Neutrophil (primary cell): Measurements from ENCODE around the gene ATAD3B.
"Not testable (repeated sequence)": the region's sequence is repeated elsewhere in the genome, so short reads cannot be mapped to it uniquely, and the experiment has no call there.

Experiments used
- H3K27ac ChIP-seq: fragments of 200-600 bp; sonication (generic); 2 replicates; pipeline ENCODE4 v1.5.1; 2016; ENCODE audit warnings: mild to moderate bottlenecking, moderate library complexity
- H3K27me3 ChIP-seq: fragments of 200-600 bp; sonication (generic); 2 replicates; pipeline ENCODE4 v1.6.0; 2016; ENCODE audit warnings: mild to moderate bottlenecking
- H3K36me3 ChIP-seq: fragments of 200-600 bp; sonication (generic); 2 replicates; pipeline ENCODE4 v1.5.1; 2017
- H3K4me1 ChIP-seq, 2 experiments: fragments of 200-600 bp in 1 of 2; sonication (generic) in 1 of 2; 1 replicate in 1 of 2; 2 replicates in 1 of 2; pipeline versions ENCODE4 v1.5.1 to v1.6.1; 2013 to 2016; ENCODE audit warnings: low read depth in 1 of 2, low read length in 1 of 2, mild to moderate bottlenecking in 1 of 2, moderate library complexity in 1 of 2; ENCODE audit not compliant: control insufficient read depth in 1 of 2, insufficient read depth in 1 of 2
- H3K4me3 ChIP-seq, 2 experiments: fragments of 200-600 bp in 1 of 2; sonication (generic) in 1 of 2; 1 replicate in 1 of 2; 2 replicates in 1 of 2; pipeline ENCODE4 v1.5.1; 2013 to 2016; ENCODE audit warnings: low read depth in 1 of 2, low read length in 1 of 2, mild to moderate bottlenecking in 1 of 2, moderate library complexity in 1 of 2
- H3K9me3 ChIP-seq: fragments of 200-600 bp; sonication (generic); 2 replicates; pipeline ENCODE4 v1.5.1; 2016
- CTCF ChIP-seq: fragments of 200-600 bp; sonication (generic); IDR thresholded peaks from 2 replicates; pipeline ENCODE4 v1.5.1; 2016; ENCODE audit warnings: antibody characterized with exemption

Gene ATAD3B

GRCh38 chr1:1441002-1441888, 30.3 kb upstream of the ATAD3B start:
- Histone ChIP-seq H3K27ac (no peak overlapping the region), H3K27me3 (peaks cover 32% of the 10 kb centered on the region), H3K9me3 (no peaks in the 10 kb centered on the region), H3K36me3 (no peaks in the 10 kb centered on the region), H3K4me1 (peaks cover 2% of the 10 kb centered on the region in 2 experiments), H3K4me3 (no peak overlapping the region)
- peak; percentile 66 for TF ChIP-seq CTCF

- TF ChIP-seq CTCF: no peak
- Histone ChIP-seq H3K4me1 (no peaks in the 10 kb centered on the region), H3K36me3 (no peaks in the 10 kb centered on the region), H3K27ac (no peak overlapping the region), H3K4me3 (no peak overlapping the region), H3K9me3 (no peaks in the 10 kb centered on the region), H3K27me3 (peaks cover 22% of the 10 kb centered on the region)
Observed at GRCh38 chr1:1442069-1442770, 29.3 kb upstream of the ATAD3B start.

GRCh38 chr1:1446631-1447030, 24.9 kb upstream of the ATAD3B start:
- H3K9me3 ChIP-seq, H3K4me3 ChIP-seq, H3K27me3 ChIP-seq, H3K27ac ChIP-seq, H3K36me3 ChIP-seq, H3K4me1 ChIP-seq: not testable (repeated sequence)

GRCh38 chr1:1449099-1449739, 22.3 kb upstream of the ATAD3B start, which contains the start of gene ATAD3C:
ATAD3C (plus strand) TSS chr1:1449689; CDS start chr1:1450684, 995 bp downstream.
- H3K9me3 ChIP-seq: no peaks in the 10 kb centered on the region
- H3K36me3 ChIP-seq: no peaks in the 10 kb centered on the region
- no peak for TF ChIP-seq CTCF
- no peaks in the 10 kb centered on the region for H3K4me1 ChIP-seq
- H3K27ac ChIP-seq: no peak within 1 kb of the TSS
- no peaks in the 10 kb centered on the region for H3K27me3 ChIP-seq
- no peak within 1 kb of the TSS for H3K4me3 ChIP-seq

- not testable (repeated sequence) for H3K27ac ChIP-seq, H3K27me3 ChIP-seq, H3K9me3 ChIP-seq, H3K36me3 ChIP-seq, H3K4me1 ChIP-seq, H3K4me3 ChIP-seq
Observed at GRCh38 chr1:1450616-1451015, 20.9 kb upstream of the ATAD3B start.

- Histone ChIP-seq H3K27me3 (no peaks in the 10 kb centered on the region), H3K36me3 (no peaks in the 10 kb centered on the region), H3K9me3 (no peaks in the 10 kb centered on the region), H3K4me3 (no peak overlapping the region), H3K4me1 (no peaks in the 10 kb centered on the region), H3K27ac (no peak overlapping the region)
- TF ChIP-seq CTCF: no peak
Observed at GRCh38 chr1:1451696-1452364, 19.7 kb upstream of the ATAD3B start.

- not testable (repeated sequence) for H3K27me3 ChIP-seq, H3K4me1 ChIP-seq, H3K36me3 ChIP-seq, H3K4me3 ChIP-seq, H3K27ac ChIP-seq, H3K9me3 ChIP-seq
Observed at GRCh38 chr1:1452365-1452739, 19.2 kb upstream of the ATAD3B start.
